ENCODE measurements around the gene TAAR9.

Gene TAAR9

DNA sequence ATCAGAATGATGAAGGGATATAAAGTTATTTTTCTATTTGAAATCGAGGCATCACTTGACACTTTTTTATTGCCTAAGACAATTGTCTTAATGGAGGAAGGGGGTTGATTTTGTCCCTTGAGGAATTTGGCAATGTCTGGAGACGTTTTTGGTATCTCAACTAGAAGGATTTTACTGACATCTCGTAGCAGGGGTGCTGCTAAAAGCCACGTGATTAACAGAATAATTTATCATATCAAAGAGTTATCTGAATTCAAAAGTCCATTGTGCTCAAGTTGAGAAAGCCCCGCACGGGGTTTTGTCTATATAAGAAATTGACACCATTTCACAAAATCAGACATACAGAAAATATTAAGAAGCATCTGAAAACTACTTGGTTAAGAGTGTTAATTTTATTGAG is 30.5 kb downstream of the TAAR9 start:
- H3K4me1 ChIP-seq (ENCODE audit: control insufficient read depth, insufficient read depth, low read length): no peaks in the 10 kb centered on the region
- no peak overlapping the region for H3K9ac ChIP-seq (ENCODE audit: low read length)

GRCh38 chr6:132569170-132569569 is 31.1 kb downstream of the TAAR9 start:
- Histone ChIP-seq H3K27me3 (ENCODE audit: control insufficient read depth, insufficient read depth, low read length) (no peaks in the 10 kb centered on the region), H3K36me3 (ENCODE audit: control insufficient read depth, insufficient read depth, low read length) (no peaks in the 10 kb centered on the region), H3K4me1 (ENCODE audit: control insufficient read depth, insufficient read depth, low read length) (no peaks in the 10 kb centered on the region), H3K27ac (ENCODE audit: low read depth, low read length) (no peak overlapping the region), H3K4me3 (ENCODE audit: low read length) (no peak overlapping the region), H3K9ac (ENCODE audit: low read length) (no peak overlapping the region)

More for the DNA sequence above, 30.5 kb downstream of the TAAR9 start:
- no peak overlapping the region for H3K4me3 ChIP-seq (ENCODE audit: low read length)
- H3K27me3 ChIP-seq (ENCODE audit: control insufficient read depth, insufficient read depth, low read length): no peaks in the 10 kb centered on the region
- H3K36me3 ChIP-seq (ENCODE audit: control insufficient read depth, insufficient read depth, low read length): no peaks in the 10 kb centered on the region
- H3K27ac ChIP-seq (ENCODE audit: low read depth, low read length): no peak overlapping the region

GRCh38 chr6:132570221-132570777 is 32.2 kb downstream of the TAAR9 start, which contains the start of gene TAAR6:
TAAR6 (plus strand) TSS chr6:132570322; CDS start chr6:132570322, 0 bp downstream.
- Histone ChIP-seq H3K27ac (ENCODE audit: low read depth, low read length) (no peak within 1 kb of the TSS), H3K36me3 (ENCODE audit: control insufficient read depth, insufficient read depth, low read length) (no peaks in the 10 kb centered on the region), H3K27me3 (ENCODE audit: control insufficient read depth, insufficient read depth, low read length) (no peaks in the 10 kb centered on the region), H3K9ac (ENCODE audit: low read length) (no peak within 1 kb of the TSS), H3K4me3 (ENCODE audit: low read length) (no peak within 1 kb of the TSS), H3K4me1 (ENCODE audit: control insufficient read depth, insufficient read depth, low read length) (no peaks in the 10 kb centered on the region)

- Histone ChIP-seq H3K27me3 (ENCODE audit: control insufficient read depth, insufficient read depth, low read length) (no peaks in the 10 kb centered on the region), H3K4me1 (ENCODE audit: control insufficient read depth, insufficient read depth, low read length) (no peaks in the 10 kb centered on the region), H3K4me3 (ENCODE audit: low read length) (no peak overlapping the region), H3K27ac (ENCODE audit: low read depth, low read length) (no peak overlapping the region), H3K9ac (ENCODE audit: low read length) (no peak overlapping the region), H3K36me3 (ENCODE audit: control insufficient read depth, insufficient read depth, low read length) (no peaks in the 10 kb centered on the region)
Measured at GRCh38 chr6:132571774-132572173, 33.7 kb downstream of the TAAR9 start.

GRCh38 chr6:132584698-132585097 is 46.6 kb downstream of the TAAR9 start:
- Histone ChIP-seq H3K27ac (ENCODE audit: low read depth, low read length) (no peak overlapping the region), H3K36me3 (ENCODE audit: control insufficient read depth, insufficient read depth, low read length) (no peaks in the 10 kb centered on the region), H3K4me1 (ENCODE audit: control insufficient read depth, insufficient read depth, low read length) (no peaks in the 10 kb centered on the region), H3K4me3 (ENCODE audit: low read length) (no peak overlapping the region), H3K27me3 (ENCODE audit: control insufficient read depth, insufficient read depth, low read length) (no peaks in the 10 kb centered on the region), H3K9ac (ENCODE audit: low read length) (no peak overlapping the region)

DNA sequence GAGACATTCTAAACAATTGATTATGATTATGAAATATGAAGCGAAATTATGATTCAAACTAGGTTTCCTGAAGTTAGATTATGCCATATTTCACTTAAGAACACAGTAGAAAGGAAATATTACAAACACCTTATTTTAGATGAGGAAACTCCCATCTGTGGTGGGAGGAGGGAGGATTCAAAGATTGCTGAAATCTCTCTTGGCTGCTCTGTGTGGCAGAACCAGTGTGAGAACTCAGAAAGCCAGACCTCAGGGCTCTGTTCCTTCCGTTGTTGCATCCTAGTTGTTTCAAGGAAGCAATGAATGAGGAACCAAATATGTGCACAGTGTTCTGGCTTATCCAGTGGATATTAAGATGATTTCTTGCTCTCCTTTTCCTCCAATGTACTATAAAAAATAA is 49.3 kb downstream of the TAAR9 start:
- Histone ChIP-seq H3K27me3 (ENCODE audit: control insufficient read depth, insufficient read depth, low read length) (no peaks in the 10 kb centered on the region), H3K9ac (ENCODE audit: low read length) (no peak overlapping the region), H3K27ac (ENCODE audit: low read depth, low read length) (no peak overlapping the region)

More for the DNA sequence above, 49.3 kb downstream of the TAAR9 start:
- Histone ChIP-seq H3K4me3 (ENCODE audit: low read length) (no peak overlapping the region), H3K4me1 (ENCODE audit: control insufficient read depth, insufficient read depth, low read length) (no peaks in the 10 kb centered on the region), H3K36me3 (ENCODE audit: control insufficient read depth, insufficient read depth, low read length) (no peaks in the 10 kb centered on the region)

All from rectal smooth muscle tissue (tissue), 1 donor.